ENCODE results near the gene NCAPG2. TPM values are rescaled to one million over a fixed set of nuclear protein-coding genes. Genes with fewer than 3 reads are reported as not detected.
A peak's percentile ranks its signal among the peaks of the same experiment; 100 is the strongest.

Gene NCAPG2
- polyA plus RNA-seq, 1 donor (not counting 4 experiments of a cell fraction or from before 2014, with no cell fraction given) = 16.5 TPM

DNA sequence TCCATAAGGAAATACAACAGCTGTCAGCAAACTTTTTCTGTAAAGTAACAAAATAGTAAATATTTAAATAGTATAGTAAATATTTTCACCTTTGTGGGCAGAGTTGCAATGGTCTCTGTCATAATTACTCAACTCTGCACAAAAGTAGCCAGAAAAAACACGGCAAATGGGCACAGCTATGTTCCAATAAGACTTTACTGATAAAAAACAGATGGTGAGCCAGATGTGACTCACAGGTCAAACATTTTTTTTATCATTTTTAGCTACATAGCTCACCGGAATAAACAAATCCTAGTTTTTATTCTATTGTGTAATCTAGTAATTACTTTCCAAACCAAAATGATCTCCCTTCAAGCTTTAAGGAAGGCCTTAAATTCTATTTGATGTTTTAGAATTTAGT is 55.3 kb downstream of the NCAPG2 start:
- Histone ChIP-seq H4K20me1 (ENCODE audit: control insufficient read depth, extremely low read depth, insufficient read depth, low read length) (no peaks in the 10 kb centered on the region), H3K4me1 (ENCODE audit: control insufficient read depth, extremely low read depth, insufficient read depth, low read length) (peaks cover 6% of the 10 kb centered on the region), H3K79me2 (ENCODE audit: control insufficient read depth, insufficient read depth, low read length) (peaks cover 4% of the 10 kb centered on the region), H3K4me3 (ENCODE audit: control insufficient read depth in 2 of 3, extremely low read depth in 1 of 3, insufficient read depth in 2 of 3, low read depth in 1 of 3, low read length in 3 of 3) (no peak overlapping the region), H3K9me1 (ENCODE audit: control insufficient read depth, extremely low read depth, insufficient read depth, low read length) (no peaks in the 10 kb centered on the region), H2AFZ (ENCODE audit: control insufficient read depth, low read length) (no peak overlapping the region), H3K36me3 (ENCODE audit: control insufficient read depth in 2 of 2, extremely low read depth in 1 of 2, insufficient read depth in 2 of 2, low read length in 2 of 2) (peaks cover 0 to 2% of the 10 kb centered on the region in 2 experiments), H3K9me3 (ENCODE audit: control insufficient read depth, low read depth, low read length) (no peaks in the 10 kb centered on the region), H3K4me2 (ENCODE audit: control insufficient read depth, extremely low read depth, insufficient read depth, low read depth, low read length) (peak overlapping the region; percentile 12), H3K27ac (ENCODE audit: control insufficient read depth, insufficient read depth, low read length) (peak overlapping the region; percentile 59), H3K9ac (ENCODE audit: control insufficient read depth, extremely low read depth, insufficient read depth, low read length) (no peak overlapping the region), H3K27me3 (ENCODE audit: control insufficient read depth, extremely low read depth, insufficient read depth, low read length) (no peaks in the 10 kb centered on the region)
- DNase-seq (ENCODE audit: low read depth, low spot score) (peak; percentile 19), FAIRE-seq (peak; percentile 46)
- TF ChIP-seq CTCF (optimal IDR thresholded peaks at IDR 0.05 in 1 of 3, IDR thresholded peaks at IDR 0.05 in 1 of 3, conservative IDR thresholded peaks at IDR 0.05 in 1 of 3; ENCODE audit: extremely low read depth in 1 of 3, insufficient read depth in 2 of 3, low read length in 3 of 3) (no peak), EZH2 (IDR thresholded peaks at IDR 0.05; ENCODE audit: low read length) (no peak)
- dilution Hi-C loops (cut with MboI; ENCODE audit: extremely low pct_ligation_motif_present, low sequenced_read_pairs) = no loop called here

GRCh38 chr7:158648787-158649186 is 55.8 kb downstream of the NCAPG2 start:
- Histone ChIP-seq H3K36me3 (ENCODE audit: control insufficient read depth in 2 of 2, extremely low read depth in 1 of 2, insufficient read depth in 2 of 2, low read length in 2 of 2) (peaks cover 0 to 5% of the 10 kb centered on the region in 2 experiments), H2AFZ (ENCODE audit: control insufficient read depth, low read length) (no peak overlapping the region), H3K9me1 (ENCODE audit: control insufficient read depth, extremely low read depth, insufficient read depth, low read length) (no peaks in the 10 kb centered on the region), H3K9me3 (ENCODE audit: control insufficient read depth, low read depth, low read length) (no peaks in the 10 kb centered on the region), H3K27ac (ENCODE audit: control insufficient read depth, insufficient read depth, low read length) (peak overlapping the region; percentile 59), H3K27me3 (ENCODE audit: control insufficient read depth, extremely low read depth, insufficient read depth, low read length) (no peaks in the 10 kb centered on the region), H3K4me3 (ENCODE audit: control insufficient read depth in 2 of 3, extremely low read depth in 1 of 3, insufficient read depth in 2 of 3, low read depth in 1 of 3, low read length in 3 of 3) (no peak overlapping the region), H3K9ac (ENCODE audit: control insufficient read depth, extremely low read depth, insufficient read depth, low read length) (no peak overlapping the region), H3K4me2 (ENCODE audit: control insufficient read depth, extremely low read depth, insufficient read depth, low read depth, low read length) (peak overlapping the region; percentile 12), H3K79me2 (ENCODE audit: control insufficient read depth, insufficient read depth, low read length) (peaks cover 4% of the 10 kb centered on the region), H4K20me1 (ENCODE audit: control insufficient read depth, extremely low read depth, insufficient read depth, low read length) (no peaks in the 10 kb centered on the region), H3K4me1 (ENCODE audit: control insufficient read depth, extremely low read depth, insufficient read depth, low read length) (peaks cover 6% of the 10 kb centered on the region)
- DNase-seq (ENCODE audit: low read depth, low spot score) = no peak
- no peak for TF ChIP-seq CTCF (optimal IDR thresholded peaks at IDR 0.05 in 1 of 3, IDR thresholded peaks at IDR 0.05 in 1 of 3, conservative IDR thresholded peaks at IDR 0.05 in 1 of 3; ENCODE audit: extremely low read depth in 1 of 3, insufficient read depth in 2 of 3, low read length in 3 of 3)
- no peak for TF ChIP-seq EZH2 (IDR thresholded peaks at IDR 0.05; ENCODE audit: low read length)
- peak; percentile 74 for FAIRE-seq
- dilution Hi-C loops (cut with MboI; ENCODE audit: extremely low pct_ligation_motif_present, low sequenced_read_pairs) = no loop called here

All from keratinocyte (primary cell).